Neural progenitor cell (in vitro differentiated cells): ENCODE data around the gene GNAS.

Source experiments
- CTCF ChIP-seq: fragments of 200-600 bp; sonication (generic); IDR thresholded peaks from 2 replicates; pipeline ENCODE4 v1.5.1; 2017; ENCODE audit warnings: antibody characterized with exemption, mild to moderate bottlenecking
- EZH2 ChIP-seq: fragments of 200-600 bp; sonication (generic); IDR thresholded peaks from 2 replicates; pipeline ENCODE4 v1.6.1; 2017; ENCODE audit warnings: antibody characterized with exemption, mild to moderate bottlenecking, moderate library complexity

- TF ChIP-seq CTCF (no peak), EZH2 (no peak)
Observed at GRCh38 chr20:58905236-58905635, 52.7 kb downstream of the GNAS start.
